Psoas muscle (tissue), 8 donors: ENCODE results near the gene MAP3K5. TPM values are rescaled to one million over a fixed set of nuclear protein-coding genes. Genes with fewer than 3 reads are reported as not detected.
A peak's percentile ranks its signal among the peaks of the same experiment; 100 is the strongest.

Source experiments
- ATAC-seq, 4 donors: fragments of 200-7000 bp; cut with Tn5 transposase; one replicate each; pipeline ENCODE4 v1.9.1; 2020; ENCODE audit warnings: moderate library complexity in 3 of 4, mild to moderate bottlenecking in 2 of 4
- DNase-seq, 2 donors: peaks; one replicate each; pipeline ENCODE4 v3.0.0-alpha.2; 2020
- H3K27ac ChIP-seq: fragments of 200-600 bp; one replicate; pipeline ENCODE4 v1.8.0; 2022
- H3K27me3 ChIP-seq, 3 donors: fragments of 200-600 bp in 1 of 3; one replicate each; pipeline versions ENCODE4 v1.6.1 to v1.8.0; 2013 to 2022; ENCODE audit warnings: low read length in 2 of 3, mild to moderate bottlenecking in 2 of 3, moderate library complexity in 1 of 3; ENCODE audit not compliant: insufficient read depth in 3 of 3
- H3K36me3 ChIP-seq, 2 donors: fragments of 200-600 bp in 1 of 2; one replicate each; pipeline versions ENCODE4 v1.6.1 to v1.8.0; 2013 to 2022; ENCODE audit warnings: low read depth in 1 of 2, mild to moderate bottlenecking in 1 of 2, moderate library complexity in 1 of 2; ENCODE audit not compliant: insufficient read depth in 1 of 2
- H3K4me1 ChIP-seq: fragments of 200-600 bp; one replicate; pipeline ENCODE4 v1.8.0; 2022
- H3K4me3 ChIP-seq: fragments of 200-600 bp; one replicate; pipeline ENCODE4 v1.8.0; 2022; ENCODE audit warnings: mild to moderate bottlenecking
- H3K9me3 ChIP-seq: fragments of 200-600 bp; one replicate; pipeline ENCODE4 v1.8.0; 2022
- WGBS, 3 donors: extraction: QIAGEN DNeasy Blood & Tissue Kit; methylation state at CpG; one replicate each; pipeline versions ENCODE4 v1.1.6 to v1.1.7; 2013; 5-methylcytosine and 5-hydroxymethylcytosine counted together
- intact Hi-C, 2 donors: fragments of 100-400 bp; cut with DNase I; formaldehyde crosslinking; loops; one replicate each; pipeline versions ENCODE4 v1.11.0 to v1.14.2; 2022
- polyA plus RNA-seq, 3 donors: library from polyadenylated mRNA; stranded (reverse); fragments of 200-250 nt; gene quantifications; one replicate each; pipeline ENCODE4 v1.2.3, GENCODE V29; 2013
- total RNA-seq, 4 donors: library from RNA; stranded (reverse); fragmentation: NEBNext Ultra II Directional in 2 of 4; extraction: Animal tissue kit (Norgen Biotek cat#: 25700) in 2 of 4; gene quantifications; one replicate each; pipeline versions ENCODE4 v1.2.1 to v1.2.4, GENCODE V29; 2021 to 2023
- TF ChIP-seq, protein P1 (sequence below): fragments of 200-600 bp; IDR thresholded peaks from one replicate; pipeline ENCODE4 v1.8.0; 2022; ENCODE audit warnings: antibody characterized with exemption
- donor health status: healthy with polysubstance abuse.
- donor health status: DM: no; HTN: no; CAD: no; lungs with moderate emphysema.
- donor health status: Bipolar disorder and iron deficiency.
- donor health status: healthy.
- donor health status: DM: yes; HTN: yes; CAD: no.
- donor health status: DM: no; HTN: no; CAD: no.
- donor health status: DM: no; HTN: no; CAD: no.
- donor health status: DM: yes; HTN: yes; CAD: no.

MAP3K5 gene
- total and polyA plus RNA-seq, 7 donors: 0.91 to 8.3 (median 3.8) TPM

- intact Hi-C loops: no loop called here
- no peaks in the 10 kb centered on the region for H3K36me3 ChIP-seq
- TF ChIP-seq, protein P1, sequence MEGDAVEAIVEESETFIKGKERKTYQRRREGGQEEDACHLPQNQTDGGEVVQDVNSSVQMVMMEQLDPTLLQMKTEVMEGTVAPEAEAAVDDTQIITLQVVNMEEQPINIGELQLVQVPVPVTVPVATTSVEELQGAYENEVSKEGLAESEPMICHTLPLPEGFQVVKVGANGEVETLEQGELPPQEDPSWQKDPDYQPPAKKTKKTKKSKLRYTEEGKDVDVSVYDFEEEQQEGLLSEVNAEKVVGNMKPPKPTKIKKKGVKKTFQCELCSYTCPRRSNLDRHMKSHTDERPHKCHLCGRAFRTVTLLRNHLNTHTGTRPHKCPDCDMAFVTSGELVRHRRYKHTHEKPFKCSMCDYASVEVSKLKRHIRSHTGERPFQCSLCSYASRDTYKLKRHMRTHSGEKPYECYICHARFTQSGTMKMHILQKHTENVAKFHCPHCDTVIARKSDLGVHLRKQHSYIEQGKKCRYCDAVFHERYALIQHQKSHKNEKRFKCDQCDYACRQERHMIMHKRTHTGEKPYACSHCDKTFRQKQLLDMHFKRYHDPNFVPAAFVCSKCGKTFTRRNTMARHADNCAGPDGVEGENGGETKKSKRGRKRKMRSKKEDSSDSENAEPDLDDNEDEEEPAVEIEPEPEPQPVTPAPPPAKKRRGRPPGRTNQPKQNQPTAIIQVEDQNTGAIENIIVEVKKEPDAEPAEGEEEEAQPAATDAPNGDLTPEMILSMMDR: no peak
- no peaks in the 10 kb centered on the region for H3K27me3 ChIP-seq
- ATAC-seq (no peak), DNase-seq (no peak)
- H3K27ac ChIP-seq: no peak overlapping the region
- peaks cover 8% of the 10 kb centered on the region for H3K4me1 ChIP-seq
- H3K9me3 ChIP-seq: no peaks in the 10 kb centered on the region
- no peak overlapping the region for H3K4me3 ChIP-seq
These were observed 82.8 kb downstream of the MAP3K5 start for GRCh38 chr6:136709429-136709828.

GRCh38 chr6:136706430-136706829, 85.8 kb downstream of the MAP3K5 start:
- H3K27ac ChIP-seq: no peak overlapping the region
- H3K27me3 ChIP-seq: no peaks in the 10 kb centered on the region
- DNase-seq (no peak), ATAC-seq (no peak)
- peaks cover 4% of the 10 kb centered on the region for H3K4me1 ChIP-seq
- TF ChIP-seq, protein P1: no peak
- H3K36me3 ChIP-seq: no peaks in the 10 kb centered on the region
- no peak overlapping the region for H3K4me3 ChIP-seq
- WGBS, 3 donors: 76 to 82% (median 80%) methylated on average over 5 of the region's 5 CpGs
- intact Hi-C loops: no loop called here
- H3K9me3 ChIP-seq: no peaks in the 10 kb centered on the region

DNA sequence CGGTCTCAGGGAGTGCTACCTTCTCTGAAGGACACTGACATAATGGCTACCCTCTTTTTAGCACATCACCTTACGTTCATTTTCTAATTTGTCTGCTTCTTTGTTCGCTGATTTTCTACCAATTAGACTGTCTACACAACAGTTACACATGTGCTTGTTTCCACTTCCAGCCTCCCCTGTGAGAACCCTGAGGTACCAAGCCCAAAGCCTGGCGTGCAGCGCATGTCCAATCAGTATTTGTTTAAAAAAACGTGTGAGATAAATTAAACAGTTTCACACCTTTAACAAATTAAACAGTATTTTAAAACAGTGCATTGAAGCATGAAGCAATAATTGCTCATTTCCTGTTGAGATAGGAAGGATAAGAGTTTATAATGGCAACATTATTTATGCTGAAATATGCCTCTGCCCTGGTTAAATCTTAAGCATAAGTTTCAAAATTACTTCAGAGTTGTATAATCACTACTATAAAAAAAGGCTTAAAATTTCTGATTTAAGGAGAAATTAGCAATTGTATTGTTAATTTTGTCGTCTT, 88.9 kb downstream of the MAP3K5 start:
- H3K4me3 ChIP-seq: no peak overlapping the region
- TF ChIP-seq, protein P1: no peak
- WGBS, 3 donors: 86% methylated on average over 7 of the region's 7 CpGs
- ATAC-seq: no peak
- H3K9me3 ChIP-seq: no peaks in the 10 kb centered on the region
- no peak overlapping the region for H3K27ac ChIP-seq
- H3K4me1 ChIP-seq: peaks cover 10% of the 10 kb centered on the region
- no peaks in the 10 kb centered on the region for H3K27me3 ChIP-seq
- DNase-seq: no peak
- intact Hi-C loops: no loop called here
- H3K36me3 ChIP-seq: no peaks in the 10 kb centered on the region

GRCh38 chr6:136701045-136701444, 91.2 kb downstream of the MAP3K5 start:
- Histone ChIP-seq H3K9me3 (no peaks in the 10 kb centered on the region), H3K27me3 (no peaks in the 10 kb centered on the region), H3K4me1 (peaks cover 10% of the 10 kb centered on the region), H3K4me3 (no peak overlapping the region), H3K36me3 (no peaks in the 10 kb centered on the region), H3K27ac (peak overlapping the region; percentile 39)
- TF ChIP-seq, protein P1: no peak
- intact Hi-C loops: no loop called here
- 24 to 32% (median 25%) methylated on average over 3 of the region's 3 CpGs for WGBS, 3 donors
- peak; percentile 38 to 75 (median 60) for ATAC-seq
- DNase-seq: no peak

GRCh38 chr6:136699358-136699757, 92.9 kb downstream of the MAP3K5 start:
- TF ChIP-seq, protein P1: no peak
- Histone ChIP-seq H3K4me1 (peaks cover 10% of the 10 kb centered on the region), H3K36me3 (peaks cover 0 to 14% of the 10 kb centered on the region in 2 donors), H3K27me3 (no peaks in the 10 kb centered on the region), H3K9me3 (no peaks in the 10 kb centered on the region), H3K27ac (no peak overlapping the region), H3K4me3 (no peak overlapping the region)
- no peak for ATAC-seq
- intact Hi-C loops: no loop called here
- 70 to 85% (median 78%) methylated on average over 5 of the region's 5 CpGs for WGBS, 3 donors
- no peak for DNase-seq
